Activated CD4-positive, alpha-beta T cell treated with anti-CD3 and anti-CD28 coated beads, Interleukin-2, amount 50 U/mL, for 16 hours (primary cell): Measurements from ENCODE around the gene CES5A.
"Not testable (repeated sequence)": the region's sequence is repeated elsewhere in the genome, so short reads cannot be mapped to it uniquely, and the experiment has no call there.

Source experiments
- DNase-seq: peaks from one replicate; pipeline ENCODE4 v3.0.0-alpha.2; 2020

The CES5A gene

GRCh38 chr16:55825115-55825728 is 50.0 kb downstream of the CES5A start:
- no peak for DNase-seq

- no peak for DNase-seq
Measured at GRCh38 chr16:55824473-55825000, 50.6 kb downstream of the CES5A start.

GRCh38 chr16:55822280-55822810 is 52.8 kb downstream of the CES5A start:
- no peak for DNase-seq

- no peak for DNase-seq
Measured at GRCh38 chr16:55821210-55821609, 54.0 kb downstream of the CES5A start.

- DNase-seq = no peak
Measured at GRCh38 chr16:55820615-55821014, 54.6 kb downstream of the CES5A start.

GRCh38 chr16:55817236-55817912 is 57.8 kb downstream of the CES5A start:
- DNase-seq = no peak

GRCh38 chr16:55816222-55816621 is 59.0 kb downstream of the CES5A start:
- not testable (repeated sequence) for DNase-seq

GRCh38 chr16:55815320-55815719 is 59.9 kb downstream of the CES5A start:
- DNase-seq = no peak

GRCh38 chr16:55814174-55814573 is 61.0 kb downstream of the CES5A start:
- not testable (repeated sequence) for DNase-seq

- not testable (repeated sequence) for DNase-seq
Measured at GRCh38 chr16:55813730-55814129, 61.4 kb downstream of the CES5A start.

- no peak for DNase-seq
Measured at GRCh38 chr16:55812951-55813350, 62.2 kb downstream of the CES5A start.

- DNase-seq = no peak
Measured at GRCh38 chr16:55811811-55812210, 63.4 kb downstream of the CES5A start.

- DNase-seq = no peak
Measured at GRCh38 chr16:55810451-55810961, 64.7 kb downstream of the CES5A start.

- DNase-seq = no peak
Measured at GRCh38 chr16:55809851-55810250, 65.3 kb downstream of the CES5A start.

GRCh38 chr16:55809386-55809785 is 65.8 kb downstream of the CES5A start:
- no peak for DNase-seq

- not testable (repeated sequence) for DNase-seq
Measured at GRCh38 chr16:55808286-55808685, 66.9 kb downstream of the CES5A start.

GRCh38 chr16:55805104-55805503 is 70.1 kb downstream of the CES5A start:
- not testable (repeated sequence) for DNase-seq

- DNase-seq = not testable (repeated sequence)
Measured at GRCh38 chr16:55803681-55804080, 71.5 kb downstream of the CES5A start.
